HG03521 (cell line): ENCODE measurements around the gene DAP3.
A peak's percentile ranks its signal among the peaks of the same experiment; 100 is the strongest.
"Not testable (repeated sequence)": the region's sequence is repeated elsewhere in the genome, so short reads cannot be mapped to it uniquely, and the experiment has no call there.

Source experiments
- ATAC-seq: cut with Tn5 transposase; IDR thresholded peaks from one replicate; pipeline ENCODE4 v1.9.1; 2021; ENCODE audit warnings: mild to moderate bottlenecking, moderate library complexity; ENCODE audit not compliant: unreplicated experiment

The DAP3 gene

DNA sequence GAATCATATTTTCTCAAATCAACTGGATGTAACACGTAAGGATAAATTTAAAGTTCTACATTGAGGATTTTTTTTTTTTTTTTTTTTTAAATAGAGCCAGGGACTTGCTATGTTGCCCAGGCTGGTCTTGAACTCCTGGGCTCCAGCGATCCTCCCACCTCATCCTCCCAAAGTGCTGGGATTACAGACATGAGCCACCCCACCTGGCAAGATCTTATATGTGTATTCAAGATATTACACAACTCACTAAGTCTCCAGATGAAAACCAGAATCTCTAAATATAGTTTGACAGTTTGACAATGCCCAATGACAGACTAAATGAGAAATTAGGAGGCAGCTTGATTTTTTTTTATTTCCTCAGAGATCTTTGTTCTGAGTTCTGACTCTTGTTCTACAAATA lies 7.1 kb upstream of the DAP3 start:
- no peak for ATAC-seq

DNA sequence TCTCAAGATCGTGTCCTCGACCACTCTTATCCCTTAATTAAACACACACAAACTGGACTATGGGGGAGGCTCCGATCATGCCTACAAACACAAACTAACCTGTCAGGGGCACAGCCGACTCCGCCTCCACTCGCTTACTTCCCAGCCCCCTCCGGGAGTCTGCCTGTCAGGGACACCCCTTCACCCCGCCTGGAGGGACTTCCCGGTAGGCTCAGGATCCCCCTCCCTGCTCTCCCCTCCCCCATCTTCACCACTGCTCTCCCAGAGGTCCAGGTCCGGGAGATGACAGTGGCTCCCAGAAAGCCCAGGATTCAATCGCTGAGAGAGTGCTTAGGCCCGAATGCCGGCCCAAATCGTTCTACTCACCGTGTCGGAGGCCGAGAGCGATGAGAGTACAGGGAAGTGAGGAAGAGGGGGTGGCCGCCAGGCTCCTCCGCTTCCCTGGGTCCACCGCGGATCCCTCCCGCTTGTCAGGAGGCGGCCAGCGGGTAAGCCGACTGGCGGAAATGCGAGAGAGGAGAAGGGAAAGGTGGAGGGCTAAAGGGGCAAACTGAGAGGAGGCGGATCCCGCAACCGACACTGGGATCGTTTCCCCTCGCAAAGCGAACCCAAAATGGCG lies 1.1 kb upstream of the DAP3 start:
- peak; percentile 5 for ATAC-seq

DNA sequence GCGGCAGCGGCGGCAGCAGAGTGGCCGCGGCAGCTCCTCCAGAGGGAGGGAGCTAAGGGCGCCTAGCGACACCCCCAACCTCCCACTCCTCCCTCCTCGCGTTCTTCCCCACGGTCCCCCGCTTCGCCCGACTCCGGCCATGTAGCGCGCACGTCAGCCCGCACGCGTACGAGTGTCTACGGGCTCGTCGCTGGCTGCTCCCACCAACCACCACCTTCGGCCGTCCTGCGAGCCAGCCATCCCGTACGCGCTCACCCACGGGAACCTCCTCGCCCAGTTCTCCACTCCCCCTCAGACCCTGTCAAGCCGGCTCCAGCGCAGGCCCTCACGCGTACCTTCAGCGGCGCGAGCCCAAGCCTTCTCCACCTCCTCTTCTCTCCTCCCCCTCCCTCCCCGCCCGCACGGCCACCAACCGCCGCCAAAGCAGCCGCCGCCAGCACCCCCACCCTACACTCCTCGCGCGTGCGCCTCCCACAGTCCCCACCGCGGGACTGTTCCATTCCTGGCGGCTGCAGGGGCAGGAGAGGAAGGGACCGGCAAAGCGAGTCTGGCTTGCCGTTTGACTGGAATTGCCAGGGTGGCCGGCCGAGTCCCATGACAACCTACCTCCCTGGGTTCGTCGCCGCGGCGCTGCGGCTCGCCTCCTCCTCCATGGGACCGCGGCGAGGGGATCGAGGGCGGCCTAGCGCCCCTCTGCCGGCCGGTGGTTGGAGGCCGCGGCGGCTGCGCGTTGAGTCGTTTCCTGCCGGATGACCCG lies 389 bp upstream of the DAP3 start, which contains the start of gene YY1AP1:
Gene YY1AP1, minus strand, starts transcription at position 451 of the 757 bp plus-strand sequence. CDS start 8,338 bp downstream, outside the sequence.
- peak; percentile 75 for ATAC-seq

DNA sequence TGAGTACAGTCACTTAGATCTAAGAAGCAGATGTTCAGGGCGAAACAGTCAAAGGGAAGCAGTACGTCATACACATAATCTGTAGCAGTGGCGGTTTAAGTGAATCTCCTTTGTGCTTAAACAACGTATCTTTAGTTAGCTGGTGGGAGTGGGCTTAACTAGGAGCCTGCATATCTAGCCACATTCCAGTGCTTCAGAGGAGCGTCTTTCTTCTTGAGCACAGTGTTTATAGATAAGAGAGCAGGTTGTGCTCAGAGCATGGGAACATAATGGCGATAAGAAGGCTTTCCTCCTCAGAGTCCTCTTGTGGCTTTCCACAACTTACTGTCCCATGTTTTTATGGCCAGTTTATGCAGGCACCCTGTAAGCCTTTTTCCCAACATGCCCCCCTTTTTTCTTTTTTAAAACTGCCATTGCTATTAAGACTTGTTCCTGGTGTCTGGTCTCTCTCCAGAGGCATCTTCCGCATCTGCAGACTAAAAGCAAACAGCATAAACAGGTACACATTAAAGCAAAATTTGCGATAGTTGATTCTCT lies 3.2 kb downstream of the DAP3 start:
- no peak for ATAC-seq

DNA sequence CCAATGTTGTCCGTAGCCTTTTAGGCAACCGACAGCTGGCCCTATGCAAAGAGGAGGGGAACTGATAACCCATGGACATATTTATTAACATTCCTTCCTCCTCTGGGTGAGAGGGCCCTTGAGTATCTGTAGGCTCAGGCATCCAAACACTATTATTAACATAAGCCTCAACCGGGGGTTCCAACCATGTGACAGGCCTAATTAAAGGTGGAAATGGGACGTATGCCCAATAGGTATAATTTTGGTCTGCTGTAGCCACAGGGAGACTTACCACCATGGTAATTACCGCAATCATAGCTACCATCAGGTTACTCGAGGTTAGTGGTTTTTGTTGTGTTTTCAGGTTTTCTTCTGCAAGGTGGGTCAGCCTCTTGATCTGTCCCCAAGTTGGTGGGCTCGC lies 5.3 kb downstream of the DAP3 start:
- ATAC-seq, result no peak

DNA sequence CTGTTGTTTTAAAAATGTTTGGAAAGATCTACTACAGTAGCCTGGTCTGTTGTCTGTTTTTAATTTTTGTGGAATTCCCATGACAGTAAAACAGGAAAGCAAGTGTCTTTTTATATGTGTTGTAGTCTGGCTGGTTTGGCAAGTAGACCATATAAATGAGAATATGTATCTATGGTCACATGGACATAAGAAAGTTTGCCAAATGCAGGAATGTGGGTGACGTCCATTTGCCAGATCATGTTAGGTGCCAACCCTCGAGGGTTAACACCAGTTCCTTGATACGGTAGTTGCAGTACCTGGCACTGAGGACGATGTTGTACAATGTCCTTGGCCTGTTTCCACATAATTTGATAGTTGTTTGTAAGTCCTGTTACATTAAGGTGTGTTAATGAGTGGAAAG lies 6.2 kb downstream of the DAP3 start:
- no peak for ATAC-seq

DNA sequence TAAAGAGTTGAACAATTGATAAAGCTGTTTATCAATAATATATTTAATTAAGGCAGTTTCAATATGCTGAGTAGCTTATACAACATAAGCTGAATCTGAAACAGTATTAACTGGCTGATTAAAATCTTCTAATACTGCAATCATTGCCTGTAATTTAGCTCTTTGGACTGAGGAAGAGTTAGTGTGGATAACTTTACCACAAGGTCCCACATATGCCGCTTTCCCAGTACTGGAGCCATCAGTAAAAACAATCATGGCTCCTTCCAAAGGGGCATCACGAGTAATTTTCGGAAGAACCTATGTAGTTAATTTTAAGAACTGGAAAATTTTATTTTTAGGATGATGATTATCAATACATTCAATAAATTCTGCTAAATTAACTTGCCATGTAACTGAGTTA lies 6.7 kb downstream of the DAP3 start:
- no peak for ATAC-seq

DNA sequence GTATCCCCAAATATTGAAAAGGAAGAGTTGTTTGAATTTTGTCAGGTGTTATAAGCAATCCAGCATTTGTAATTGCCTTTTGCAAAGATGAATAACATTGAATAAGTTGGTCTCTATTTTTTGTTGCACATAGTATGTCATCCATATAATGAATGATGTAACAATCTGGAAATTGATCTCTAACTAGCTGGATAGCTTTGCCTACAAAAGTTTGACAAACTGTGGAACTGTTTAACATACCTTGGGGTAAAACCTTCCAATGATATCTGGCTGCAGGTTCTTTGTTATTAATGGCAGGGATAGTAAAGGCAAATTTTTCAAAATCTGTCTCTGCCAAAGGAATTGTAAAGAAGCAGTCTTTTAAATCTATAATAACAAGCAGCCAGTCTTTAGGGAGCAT lies 7.6 kb downstream of the DAP3 start:
- ATAC-seq, result no peak

DNA sequence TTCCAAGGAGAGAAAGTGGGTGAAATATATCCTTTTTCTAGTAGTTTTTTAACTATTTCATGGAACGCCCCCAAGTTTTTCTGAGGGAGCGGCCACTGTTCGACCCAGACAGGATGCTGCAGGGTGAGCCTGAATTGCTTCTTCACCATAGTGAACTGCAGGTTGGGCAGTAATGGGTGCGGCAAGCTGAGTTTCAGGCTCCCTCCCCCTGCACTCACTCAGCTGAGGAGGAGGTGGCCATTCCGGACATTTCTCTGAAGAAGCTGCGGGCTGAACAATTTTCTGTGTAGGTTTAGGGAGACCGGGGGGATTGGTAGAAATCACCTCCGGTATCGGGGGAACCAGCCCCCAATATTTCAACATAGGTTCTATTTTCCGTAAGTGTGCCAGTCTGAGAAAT lies 8.2 kb downstream of the DAP3 start:
- no peak for ATAC-seq

DNA sequence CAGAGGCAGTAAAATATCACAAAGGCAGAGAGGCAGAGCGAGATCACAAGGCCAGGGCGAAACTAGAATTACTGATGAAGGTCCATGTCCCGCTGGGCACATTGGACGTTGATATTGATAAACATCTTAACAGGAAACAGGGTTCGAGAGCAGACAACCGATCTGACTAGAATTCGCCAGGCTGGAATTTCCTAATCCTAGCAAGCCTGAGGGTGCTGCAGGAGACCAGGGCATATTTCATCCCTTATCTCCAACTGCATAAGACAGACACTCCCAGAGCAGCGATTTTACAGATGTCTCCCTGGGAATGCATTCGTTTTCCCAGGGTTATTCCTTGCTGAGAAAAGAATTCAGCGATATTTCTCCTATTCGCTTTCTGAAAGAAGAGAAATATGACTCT lies 8.7 kb downstream of the DAP3 start:
- ATAC-seq, result not testable (repeated sequence)

- ATAC-seq, result no peak
Observed at GRCh38 chr1:155698382-155699038, 9.6 kb downstream of the DAP3 start.

DNA sequence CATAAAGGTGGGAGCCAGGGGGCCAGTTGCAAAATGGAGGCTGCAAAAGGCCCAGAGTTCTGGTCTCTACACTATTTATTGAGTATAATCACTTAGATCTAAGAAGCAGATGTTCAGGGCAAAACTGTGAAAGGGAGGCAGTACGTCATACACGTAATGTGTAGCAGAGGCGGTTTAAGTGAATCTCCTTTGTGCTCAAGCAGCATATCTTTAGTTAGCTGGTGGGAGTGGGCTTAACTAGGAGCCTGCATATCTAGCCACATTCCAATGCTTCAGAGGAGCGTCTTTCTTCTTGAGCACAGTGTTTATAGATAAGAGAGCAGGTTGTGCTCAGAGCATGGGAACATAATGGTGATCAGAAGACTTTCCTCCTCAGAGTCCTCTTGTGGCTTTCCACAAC lies 10.2 kb downstream of the DAP3 start:
- not testable (repeated sequence) for ATAC-seq

- not testable (repeated sequence) for ATAC-seq
Observed at GRCh38 chr1:155701675-155702074, 12.8 kb downstream of the DAP3 start.

GRCh38 chr1:155703216-155703615 lies 14.3 kb downstream of the DAP3 start:
- ATAC-seq, result no peak

DNA sequence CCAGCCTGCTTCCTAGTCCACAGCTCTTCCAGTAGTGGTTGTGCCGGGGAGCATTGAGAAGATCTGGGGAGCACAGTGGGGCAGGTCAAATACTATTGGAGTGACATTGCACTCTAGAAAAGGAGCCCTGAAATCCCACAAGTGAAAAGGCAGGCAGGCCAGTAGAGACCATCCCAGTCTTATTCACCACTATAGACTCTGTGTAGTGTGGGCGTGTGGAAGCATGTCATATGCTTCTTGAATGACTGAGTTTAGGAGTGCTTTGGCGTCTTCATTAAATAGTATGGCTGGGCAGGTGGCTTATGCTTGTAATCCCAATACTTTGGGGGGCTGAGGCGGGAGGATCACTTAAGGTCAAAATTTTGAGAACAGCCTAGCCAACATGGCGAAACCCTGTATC lies 15.5 kb downstream of the DAP3 start:
- ATAC-seq, result not testable (repeated sequence)

GRCh38 chr1:155706139-155706538 lies 17.2 kb downstream of the DAP3 start:
- no peak for ATAC-seq

GRCh38 chr1:155709391-155709790 lies 20.5 kb downstream of the DAP3 start:
- no peak for ATAC-seq

DNA sequence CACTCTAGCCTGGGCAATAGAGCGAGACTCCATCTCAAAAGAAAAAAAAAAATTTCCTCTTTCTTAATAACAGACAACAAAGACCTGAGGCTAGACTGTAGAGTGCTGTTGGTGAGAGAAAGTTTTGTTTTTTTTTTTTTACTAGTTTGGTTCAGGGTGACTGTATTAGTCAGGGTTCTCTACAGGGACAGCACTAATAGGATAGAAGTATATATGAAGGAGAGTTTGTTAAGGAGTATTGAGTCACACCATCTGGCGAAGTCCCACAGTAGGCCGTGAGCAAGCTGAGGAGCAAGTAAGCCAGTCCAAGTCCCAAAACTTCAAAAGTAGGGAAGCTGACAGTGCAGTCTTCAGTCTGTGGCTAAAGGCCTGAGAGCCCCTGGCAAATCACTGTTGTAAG lies 22.6 kb downstream of the DAP3 start:
- ATAC-seq, result not testable (repeated sequence)

DNA sequence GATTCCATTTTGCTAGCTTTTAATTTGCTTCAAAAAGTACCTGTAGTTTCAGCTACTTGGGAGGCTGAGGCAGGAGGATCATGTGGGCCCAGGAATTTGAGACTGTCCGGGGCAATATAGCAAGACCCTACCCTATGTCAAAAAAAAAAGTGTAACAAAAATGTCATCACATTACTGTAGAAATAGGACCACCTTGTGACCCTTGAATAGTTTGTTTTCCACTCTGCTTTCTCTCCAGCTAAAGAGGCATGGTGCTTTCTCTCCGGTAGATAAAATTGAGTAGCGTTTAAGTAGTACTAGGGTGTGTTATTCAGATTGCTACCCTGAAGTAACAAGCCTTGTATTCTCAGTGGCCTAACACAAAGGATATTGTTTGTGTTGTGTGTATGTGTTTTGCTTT lies 23.7 kb downstream of the DAP3 start:
- ATAC-seq, result not testable (repeated sequence)

GRCh38 chr1:155713075-155713474 lies 24.2 kb downstream of the DAP3 start:
- no peak for ATAC-seq

- not testable (repeated sequence) for ATAC-seq
Observed at GRCh38 chr1:155715056-155715455, 26.2 kb downstream of the DAP3 start.

DNA sequence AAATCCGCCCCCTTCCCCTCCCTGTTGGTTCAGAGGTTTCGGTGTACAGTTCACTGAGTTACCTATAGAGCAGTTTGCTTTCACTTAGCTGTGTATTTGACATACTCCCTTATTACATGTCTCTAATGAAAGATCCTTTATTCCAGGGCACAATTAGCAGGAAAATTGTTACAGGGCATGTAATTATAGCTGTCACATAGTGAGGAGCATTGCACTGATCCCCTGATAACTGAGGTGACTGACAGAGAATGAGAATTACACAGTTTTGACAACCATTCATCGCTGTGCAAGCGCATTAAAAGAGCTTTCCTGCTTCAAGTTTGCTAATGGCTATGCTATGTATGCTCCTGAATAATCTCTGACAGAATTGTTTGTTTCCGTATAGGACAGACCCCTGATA lies 26.9 kb downstream of the DAP3 start:
- no peak for ATAC-seq
